HG02798 (cell line): ENCODE results near the gene LYRM1.

Source experiments
- ATAC-seq: cut with Tn5 transposase; IDR thresholded peaks from one replicate; pipeline ENCODE4 v1.9.1; 2021; ENCODE audit warnings: mild to moderate bottlenecking; ENCODE audit not compliant: unreplicated experiment, poor library complexity

The LYRM1 gene

DNA sequence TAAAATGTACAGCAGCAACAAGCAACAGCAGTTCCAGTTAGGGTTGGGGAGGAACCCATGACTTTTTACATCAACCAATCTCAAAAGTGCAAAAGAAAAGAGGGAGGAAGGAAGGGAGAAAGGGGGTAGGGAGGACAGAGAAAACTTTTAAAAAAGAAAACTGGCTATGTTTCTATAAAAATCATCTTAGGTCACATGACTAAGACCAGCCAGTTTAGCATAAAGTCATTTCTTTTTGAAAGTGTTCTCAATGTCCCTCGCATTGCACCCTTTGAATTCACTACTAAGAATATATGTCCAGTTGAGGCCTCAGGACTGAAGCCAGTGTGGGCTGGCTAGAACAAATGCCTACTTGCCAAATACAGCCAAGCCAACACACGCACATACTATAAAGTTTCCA is 29.3 kb upstream of the LYRM1 start:
- ATAC-seq, result no peak

DNA sequence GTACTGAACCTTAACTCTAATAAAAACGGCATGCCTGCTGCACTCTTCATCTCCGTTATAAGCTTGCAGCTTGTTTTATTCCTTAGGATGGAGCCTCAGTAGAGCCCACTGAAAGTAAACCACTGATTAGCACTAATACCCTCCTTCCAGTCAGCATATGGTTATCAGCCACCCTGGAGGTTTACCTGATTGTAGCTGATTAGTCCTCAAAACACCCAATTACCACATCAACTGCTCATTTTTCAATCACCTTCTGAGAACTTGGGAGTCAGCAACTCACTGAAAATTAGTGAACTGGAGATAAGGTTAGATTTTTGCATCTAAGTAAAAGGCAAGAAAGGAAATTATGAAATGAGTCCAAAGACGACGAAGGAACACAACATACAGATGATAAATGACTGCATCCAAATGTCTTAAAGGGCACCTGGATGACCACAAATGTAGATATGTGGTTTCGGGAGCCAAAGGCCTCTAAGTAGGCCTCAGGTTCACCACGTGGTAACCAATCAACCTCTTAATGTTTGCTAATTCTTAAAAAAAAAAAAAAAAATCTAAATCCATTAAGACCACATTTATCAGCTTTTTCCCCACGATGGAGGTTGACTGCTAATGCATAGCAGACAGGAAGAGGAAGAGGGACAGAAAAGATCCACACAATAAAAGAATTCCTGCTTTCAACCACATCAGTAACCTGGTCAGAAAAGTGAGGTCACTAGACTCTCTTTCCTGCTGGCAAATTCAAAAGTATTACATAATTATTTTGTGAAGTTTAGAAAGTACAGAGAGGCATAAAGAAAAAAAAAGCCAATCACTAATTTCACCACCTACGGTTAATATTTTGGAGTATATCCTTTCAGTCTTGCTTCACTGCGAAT is 28.4 kb upstream of the LYRM1 start:
- no peak for ATAC-seq

DNA sequence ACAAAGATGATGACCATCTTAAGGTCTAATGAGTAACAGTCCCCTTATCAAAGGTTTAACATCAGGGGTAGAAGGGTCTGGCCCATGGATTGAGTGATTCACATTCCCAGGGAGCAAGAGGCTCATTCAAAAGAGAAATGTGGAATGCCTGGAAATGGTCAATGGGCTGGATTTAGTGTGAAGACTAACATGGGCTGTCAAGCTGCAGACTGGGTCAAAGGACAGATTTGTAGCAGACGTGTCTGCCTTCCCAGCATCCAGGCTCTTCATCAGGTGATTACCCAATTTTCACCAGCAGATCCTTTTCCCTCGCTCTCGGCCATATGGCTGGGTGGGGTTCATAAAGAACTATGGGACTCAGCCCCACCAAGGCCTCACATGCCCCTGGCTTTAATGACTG is 27.2 kb upstream of the LYRM1 start:
- no peak for ATAC-seq

GRCh38 chr16:20874088-20874581 is 26.4 kb upstream of the LYRM1 start:
- no peak for ATAC-seq

DNA sequence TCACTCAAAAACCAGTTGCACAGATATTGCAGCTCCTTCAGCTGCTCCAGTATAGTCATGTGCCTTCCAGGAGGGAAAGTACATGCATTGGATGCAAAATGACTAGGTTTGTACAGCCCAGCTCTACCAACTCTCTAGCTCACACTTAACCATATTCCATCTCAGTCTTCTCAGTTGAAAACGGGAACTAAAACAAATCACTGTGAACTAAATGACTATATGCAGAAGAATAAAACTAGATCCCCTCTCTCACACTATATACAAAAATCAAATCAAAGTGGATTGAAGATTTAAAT is 25.3 kb upstream of the LYRM1 start:
- no peak for ATAC-seq

- no peak for ATAC-seq
Observed at GRCh38 chr16:20878682-20879147, 21.9 kb upstream of the LYRM1 start.

- ATAC-seq, result no peak
Observed at GRCh38 chr16:20879175-20880040, 21.2 kb upstream of the LYRM1 start.

DNA sequence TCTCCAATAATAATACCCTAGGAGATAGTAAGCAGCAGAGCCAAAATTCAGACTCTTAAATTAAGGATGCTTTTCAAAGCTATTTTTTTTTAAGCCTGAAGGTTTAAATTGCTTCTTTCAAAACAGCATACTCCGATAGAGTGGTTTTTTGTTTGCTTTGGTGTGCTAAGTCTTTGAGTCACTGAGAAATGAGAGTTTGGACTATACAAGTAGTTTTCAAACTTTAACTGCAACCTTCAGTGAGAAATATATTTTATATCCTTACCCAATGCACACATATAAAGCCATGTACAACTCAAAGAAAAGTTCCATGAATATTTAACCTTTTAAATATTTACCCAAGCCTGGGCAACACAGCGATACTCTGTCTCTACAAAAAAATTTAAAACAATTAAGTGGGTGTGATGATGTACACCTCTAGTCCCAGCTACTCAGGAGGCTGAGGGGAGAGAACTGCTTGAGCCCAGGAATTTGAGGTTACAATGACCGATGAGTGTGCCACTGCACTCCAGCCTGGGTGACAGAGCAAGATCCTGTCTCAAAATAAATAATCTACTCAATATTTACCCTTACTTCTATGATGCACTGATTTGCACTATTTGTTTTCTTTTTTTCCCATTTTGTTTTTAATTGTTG is 19.6 kb upstream of the LYRM1 start:
- no peak for ATAC-seq

DNA sequence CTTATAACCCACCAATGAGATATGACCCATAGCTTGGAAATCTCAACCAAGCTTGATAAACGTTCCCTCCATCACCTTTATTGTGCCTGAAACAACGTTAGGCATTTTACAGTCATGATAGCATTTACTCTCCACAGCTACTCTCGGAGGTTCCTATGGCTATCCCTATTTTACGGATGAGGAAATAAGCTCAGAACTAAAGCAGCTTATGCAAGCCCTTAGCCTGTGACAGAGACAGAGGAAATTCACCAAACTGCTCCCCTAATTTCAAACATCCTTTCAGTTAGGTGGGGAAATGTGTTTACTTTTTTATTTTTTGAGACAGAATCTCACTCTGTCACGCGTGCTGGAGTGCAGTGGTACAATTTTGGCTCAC is 19.1 kb upstream of the LYRM1 start:
- no peak for ATAC-seq

DNA sequence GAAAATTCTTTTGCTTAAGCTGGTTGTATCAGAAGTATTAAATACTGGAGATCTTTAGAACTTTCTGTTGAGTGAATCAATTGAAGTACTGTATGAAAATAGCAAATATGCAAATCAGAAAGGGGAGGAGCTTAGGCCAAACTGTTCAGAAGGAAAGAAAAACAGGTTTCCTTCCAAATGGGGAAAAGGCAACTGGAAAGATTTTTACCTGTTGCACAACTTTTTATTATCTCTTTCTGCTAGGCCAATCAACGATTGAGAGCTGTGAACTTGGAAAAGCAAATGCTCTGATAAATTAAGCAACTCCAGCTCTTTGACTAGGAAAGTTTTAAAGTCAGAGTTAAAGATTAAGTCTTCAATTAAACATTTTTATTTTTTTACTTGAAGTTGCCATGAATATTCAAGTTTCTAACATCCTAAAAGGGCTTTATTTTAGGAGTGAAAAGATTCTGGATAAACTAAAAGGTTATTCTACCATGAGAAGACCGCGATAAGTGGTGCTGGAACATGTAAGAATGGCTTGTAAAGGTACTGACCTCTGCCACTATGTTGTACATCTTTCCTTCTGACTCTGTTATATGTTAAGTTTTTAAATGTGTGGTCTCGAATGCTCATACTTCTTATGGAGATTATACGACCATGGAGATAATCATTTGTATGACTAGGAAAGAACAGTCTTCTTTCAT is 16.9 kb upstream of the LYRM1 start:
- no peak for ATAC-seq

DNA sequence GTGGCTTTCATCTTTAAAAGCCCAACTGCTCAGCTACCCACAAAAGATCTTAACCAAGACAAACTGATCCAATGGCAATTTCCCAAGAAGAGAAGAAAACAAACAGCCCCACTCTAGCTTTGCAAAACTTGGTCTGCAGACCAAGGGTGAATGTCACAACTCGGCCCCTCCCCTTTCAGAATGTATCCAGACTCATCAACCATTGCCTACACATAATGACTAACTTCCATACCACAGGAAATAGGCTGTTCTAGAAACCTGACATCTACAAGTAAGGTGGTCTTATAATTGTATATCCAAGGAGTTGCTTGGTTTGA is 16.4 kb upstream of the LYRM1 start:
- ATAC-seq, result no peak

GRCh38 chr16:20886320-20886719 is 14.3 kb upstream of the LYRM1 start:
- no peak for ATAC-seq

- ATAC-seq, result no peak
Observed at GRCh38 chr16:20887207-20887606, 13.4 kb upstream of the LYRM1 start.

DNA sequence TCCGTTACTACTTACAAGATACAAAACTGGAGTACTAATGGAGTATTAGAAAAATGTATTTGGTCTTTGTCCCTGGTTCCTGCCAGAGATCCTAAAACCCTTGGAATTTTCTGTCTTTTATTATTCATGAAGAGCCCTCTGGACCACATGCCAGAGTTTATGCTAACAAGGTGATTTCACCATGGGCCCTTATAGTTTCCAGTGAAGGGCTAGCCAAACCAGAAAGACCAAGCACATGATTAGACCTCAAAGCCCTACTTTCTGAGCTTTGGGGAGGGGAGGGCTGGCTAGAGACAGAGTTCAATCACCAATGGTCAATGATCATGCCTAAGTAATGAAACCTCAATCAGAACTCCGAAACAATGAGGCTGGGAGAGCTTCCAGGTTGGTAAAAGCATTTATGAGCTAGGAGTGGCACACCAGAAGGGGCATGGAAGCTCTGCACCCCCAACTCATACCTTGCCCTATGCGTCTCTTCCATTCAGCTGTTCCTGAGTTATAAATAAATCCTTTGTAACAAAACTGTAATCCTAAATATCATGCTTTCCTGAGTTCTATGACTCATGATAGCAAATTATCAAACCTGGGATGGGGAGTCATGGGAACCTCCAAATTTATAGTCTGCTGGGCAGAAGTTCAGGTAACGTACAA is 10.8 kb upstream of the LYRM1 start:
- ATAC-seq, result no peak

- ATAC-seq, result no peak
Observed at GRCh38 chr16:20894388-20894787, 6.2 kb upstream of the LYRM1 start.

DNA sequence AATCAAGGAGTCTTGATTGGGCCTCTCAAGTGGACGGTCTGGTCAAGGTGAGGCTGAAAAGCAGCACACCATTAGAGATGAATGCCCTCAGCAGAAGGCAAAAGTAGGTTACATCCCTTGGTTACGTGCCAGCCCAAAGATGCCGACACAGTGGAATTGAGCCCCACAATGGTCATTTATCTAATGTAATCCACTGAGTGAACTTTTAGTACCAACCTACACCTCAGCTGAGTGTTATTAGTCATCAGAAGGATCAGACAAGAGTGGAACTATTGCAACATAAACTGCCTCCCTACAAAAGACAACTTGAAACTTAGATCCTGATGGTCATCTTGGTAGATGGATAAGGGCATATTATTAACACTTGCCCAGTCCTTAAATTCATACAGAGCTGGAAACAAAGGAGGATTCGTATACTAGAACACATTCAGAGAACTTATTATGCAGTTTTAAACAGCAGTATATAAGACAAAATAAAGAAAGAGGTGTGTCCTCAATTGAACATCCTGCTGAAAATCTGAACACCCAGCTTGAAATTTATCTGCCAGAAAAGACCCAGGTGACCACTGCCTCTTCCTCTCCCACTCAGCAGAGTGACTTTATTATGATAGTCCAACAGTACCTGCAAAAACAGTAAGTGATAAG is 3.2 kb upstream of the LYRM1 start:
- no peak for ATAC-seq

GRCh38 chr16:20897922-20898321 is 2.6 kb upstream of the LYRM1 start:
- ATAC-seq, result no peak

- ATAC-seq, result no peak
Observed at GRCh38 chr16:20899071-20899470, 1.5 kb upstream of the LYRM1 start.

DNA sequence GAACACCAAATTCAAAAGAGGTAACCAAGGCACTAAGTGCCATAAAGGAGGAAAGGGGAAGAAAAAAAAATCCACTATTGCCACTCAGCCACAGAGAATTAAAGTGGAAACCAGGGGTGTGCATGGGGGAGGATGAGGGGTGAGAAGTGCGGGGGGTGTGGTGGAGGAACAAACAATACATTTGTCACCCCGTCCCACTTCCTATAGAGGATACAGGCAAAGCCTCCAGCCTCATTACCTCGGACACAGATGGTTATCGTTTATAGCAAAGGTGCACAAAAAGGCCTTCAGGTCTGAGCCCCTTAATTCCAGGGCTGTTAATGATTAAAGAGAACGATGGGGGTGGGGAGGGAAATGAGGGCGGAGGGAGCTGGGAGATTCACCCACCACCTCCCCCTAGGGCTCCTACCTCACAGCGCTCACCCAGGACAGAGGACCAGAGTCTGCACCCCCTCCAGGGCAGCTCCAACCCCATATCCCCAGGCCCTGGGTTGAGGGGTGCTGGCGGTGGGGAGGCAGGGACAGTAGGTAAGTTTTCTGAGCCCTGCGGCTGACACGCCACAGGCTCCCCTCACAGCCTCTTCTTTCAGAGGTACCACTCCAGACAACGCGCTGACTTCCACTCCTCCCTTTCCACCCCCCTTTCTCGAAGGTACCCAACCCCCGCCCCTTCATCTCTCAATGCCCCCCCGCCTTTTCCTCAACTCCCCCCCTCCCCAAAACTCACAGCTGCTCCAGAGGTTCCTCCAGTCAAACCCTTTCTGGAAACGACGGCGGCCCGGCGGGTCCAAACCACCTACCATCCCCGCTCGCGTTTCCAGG is 883 bp upstream of the LYRM1 start:
- no peak for ATAC-seq
